HG03039 (cell line): ENCODE results near the gene CSHL1.

Source experiments
- ATAC-seq: cut with Tn5 transposase; IDR thresholded peaks from one replicate; pipeline ENCODE4 v1.9.1; 2021; ENCODE audit warnings: mild to moderate bottlenecking, moderate library complexity; ENCODE audit not compliant: unreplicated experiment

Gene CSHL1

GRCh38 chr17:63911041-63911635, at the start of gene CSHL1:
CSHL1 (minus strand) TSS chr17:63911258; CDS start chr17:63911196, 62 bp downstream.
- no peak for ATAC-seq

GRCh38 chr17:63960430-63960829, 49.4 kb upstream of the CSHL1 start:
- no peak for ATAC-seq

DNA sequence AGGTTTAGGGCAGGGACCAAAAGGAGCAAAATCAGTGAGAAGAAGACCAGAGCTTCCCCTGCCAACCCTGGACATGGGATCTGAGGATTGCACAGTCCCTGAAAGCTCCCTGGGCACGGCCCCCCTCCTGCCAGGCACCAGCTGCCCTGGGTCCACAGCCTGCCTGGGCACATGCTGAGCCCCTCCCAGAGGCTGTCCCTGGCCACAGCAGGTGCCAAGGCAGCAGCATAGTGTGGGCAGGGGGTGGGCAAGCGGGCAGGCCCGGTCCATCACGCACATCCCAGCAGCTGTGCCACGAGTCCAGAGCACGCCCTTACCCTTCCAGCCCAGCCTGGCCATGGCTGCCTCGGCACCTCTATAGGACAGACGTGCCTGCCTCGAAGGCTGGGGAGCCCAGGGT, 48.9 kb upstream of the CSHL1 start:
- ATAC-seq = no peak

DNA sequence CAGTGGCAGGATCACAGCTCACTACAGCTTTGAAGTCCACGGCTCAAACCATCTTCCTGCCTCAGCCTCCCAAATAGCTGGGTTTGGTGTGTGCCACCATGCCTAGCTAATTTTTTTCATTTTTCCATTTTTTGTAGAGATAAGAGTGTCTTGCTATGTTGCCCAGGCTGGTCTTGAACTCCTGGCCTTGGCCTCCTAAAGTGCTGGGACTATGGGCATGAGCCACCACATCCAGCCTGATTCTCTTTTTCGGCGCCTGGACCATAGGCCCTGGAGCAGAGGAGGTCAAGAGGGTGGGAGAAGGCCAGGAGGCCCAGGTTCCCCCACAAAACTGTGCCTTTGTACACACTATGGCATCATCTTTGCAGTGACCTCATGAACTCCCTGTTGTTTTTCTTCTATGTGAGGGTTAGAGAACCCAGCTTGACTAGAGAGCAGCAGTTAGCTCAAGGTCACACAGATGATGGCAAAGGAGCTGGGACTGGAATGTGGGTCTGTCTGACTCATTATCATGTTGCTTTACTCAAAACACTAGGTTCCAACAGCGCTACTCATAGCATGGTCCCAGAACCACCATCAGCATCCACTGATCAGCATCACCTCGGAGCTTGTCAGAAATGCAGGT, 45.4 kb upstream of the CSHL1 start:
- no peak for ATAC-seq

GRCh38 chr17:63955791-63956190, 44.7 kb upstream of the CSHL1 start:
- ATAC-seq = no peak

GRCh38 chr17:63955232-63955631, 44.2 kb upstream of the CSHL1 start:
- ATAC-seq = no peak

DNA sequence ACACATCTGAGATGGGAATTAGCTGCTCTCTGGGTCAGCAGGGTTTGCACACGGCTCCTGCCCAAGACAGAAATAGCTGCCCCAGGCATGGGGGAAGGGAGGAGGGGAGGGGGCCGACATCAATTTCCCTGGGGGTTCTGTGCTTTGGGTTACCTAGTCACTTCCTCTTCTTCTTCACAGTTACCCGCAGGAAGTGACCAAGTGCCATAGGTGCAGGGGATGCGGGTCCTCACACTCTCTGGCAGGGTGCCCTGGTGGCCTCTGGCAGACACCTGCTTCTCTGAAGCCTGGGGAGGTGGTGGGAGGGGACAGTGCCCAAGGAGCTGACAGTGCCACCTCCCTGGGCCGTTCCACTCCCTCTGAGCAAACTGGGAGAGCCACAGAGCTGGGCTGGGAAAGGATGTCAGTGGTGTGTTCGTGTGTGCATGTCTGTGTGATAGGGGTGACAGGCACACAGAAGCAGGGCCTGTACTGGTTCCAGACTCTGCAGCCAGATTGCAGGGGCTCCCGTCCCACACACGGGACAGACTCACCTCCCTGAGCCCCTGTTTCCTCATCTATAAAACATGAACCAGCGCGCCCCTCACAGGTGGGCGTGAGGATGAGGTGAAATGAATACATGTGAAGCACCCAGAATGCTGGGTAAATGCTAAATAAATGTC, 43.5 kb upstream of the CSHL1 start:
- no peak for ATAC-seq

- ATAC-seq = no peak
Measured at GRCh38 chr17:63950940-63951907, 40.2 kb upstream of the CSHL1 start.

GRCh38 chr17:63949576-63950250, 38.7 kb upstream of the CSHL1 start:
- ATAC-seq = no peak

GRCh38 chr17:63948521-63948920, 37.5 kb upstream of the CSHL1 start:
- no peak for ATAC-seq

DNA sequence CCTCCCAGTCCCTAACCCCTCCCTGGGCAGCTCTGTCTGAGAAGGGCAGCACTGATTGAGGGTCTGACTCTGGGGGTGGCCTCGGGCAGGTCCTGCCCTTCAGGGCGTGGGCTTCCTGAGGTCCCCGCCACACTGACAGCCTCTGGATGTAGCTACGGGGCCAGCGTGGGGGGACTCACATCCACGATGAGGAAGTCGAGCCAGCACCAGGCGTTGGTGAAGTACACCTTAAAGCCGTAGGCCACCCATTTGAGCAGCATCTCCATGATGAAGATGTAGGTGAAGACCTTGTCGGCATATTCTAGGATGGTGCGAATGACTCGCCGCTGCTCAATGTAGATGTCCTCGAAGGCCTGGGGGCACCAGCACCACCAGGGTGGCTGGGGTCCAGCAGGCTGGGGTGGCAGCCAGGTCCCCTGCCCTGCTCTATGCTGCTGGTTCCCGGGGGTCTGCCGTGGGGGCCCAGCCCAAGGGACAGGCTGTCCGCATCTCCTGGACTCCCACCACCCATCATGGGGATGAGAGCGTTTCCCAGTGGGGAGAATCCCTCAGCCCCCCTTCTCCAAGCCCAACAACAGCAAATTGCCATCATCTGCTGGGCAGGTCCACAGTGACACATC, 36.8 kb upstream of the CSHL1 start:
- ATAC-seq = no peak

DNA sequence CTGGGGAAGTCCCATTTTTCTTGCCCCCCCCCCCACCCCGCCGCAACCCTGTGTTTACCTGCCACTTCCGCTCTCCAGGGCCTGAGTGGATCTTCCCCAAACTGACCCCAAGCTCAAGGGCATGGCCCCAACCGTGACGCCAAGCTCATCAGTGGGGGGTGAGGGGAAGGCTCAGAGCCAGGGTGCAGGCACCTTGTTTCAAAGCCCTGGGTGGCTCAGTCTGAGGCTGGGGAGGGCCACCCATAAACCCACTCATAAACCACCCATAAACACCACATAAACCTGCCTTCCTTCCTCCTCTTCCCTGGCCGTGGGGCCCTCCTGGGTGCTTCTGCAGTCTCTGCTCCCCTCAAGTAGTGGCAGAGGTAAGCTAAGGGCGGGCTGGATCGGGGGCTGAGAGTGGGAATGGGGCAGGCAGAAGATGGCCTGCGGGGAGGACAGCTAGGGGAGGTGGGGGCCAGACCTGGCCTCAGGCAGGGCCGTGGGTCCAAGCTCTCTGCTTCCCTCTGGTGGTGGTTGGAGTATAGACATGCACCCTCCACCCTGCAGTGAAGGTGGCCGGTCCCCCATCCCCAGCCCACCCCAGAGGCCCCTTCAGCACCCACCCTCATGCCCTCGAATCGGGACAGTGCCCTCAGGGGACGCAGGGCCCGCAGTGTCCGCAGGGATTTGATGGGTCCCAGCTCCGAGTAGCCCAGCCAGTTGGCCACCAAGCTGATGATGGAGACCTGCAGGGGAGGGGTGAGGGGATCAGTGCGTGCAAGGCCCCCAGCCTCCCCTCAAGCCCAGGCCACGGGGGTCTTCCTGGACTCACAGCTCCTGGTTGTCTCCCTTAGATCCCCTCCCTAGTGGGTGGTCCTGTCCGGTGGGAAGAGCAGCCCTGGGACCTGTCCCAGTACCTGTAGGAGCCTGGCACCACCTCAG, 35.6 kb upstream of the CSHL1 start:
- no peak for ATAC-seq

- no peak for ATAC-seq
Measured at GRCh38 chr17:63945784-63946439, 34.9 kb upstream of the CSHL1 start.

- ATAC-seq = no peak
Measured at GRCh38 chr17:63944736-63945499, 33.9 kb upstream of the CSHL1 start.

GRCh38 chr17:63943745-63944144, 32.7 kb upstream of the CSHL1 start:
- ATAC-seq = no peak

- no peak for ATAC-seq
Measured at GRCh38 chr17:63942309-63942985, 31.4 kb upstream of the CSHL1 start.

GRCh38 chr17:63941751-63942150, 30.7 kb upstream of the CSHL1 start:
- ATAC-seq = no peak
